Activated CD8-positive, alpha-beta memory T cell treated with anti-CD3 and anti-CD28 coated beads, Interleukin-2, amount 50 U/mL, for 24 hours (primary cell): ENCODE measurements around the gene SRC.

Experiments used
- DNase-seq: peaks from one replicate; pipeline ENCODE4 v3.0.0-alpha.2; 2020; ENCODE audit errors: extremely low read depth

SRC gene

GRCh38 chr20:37350649-37351574 is 5.0 kb downstream of the SRC start:
- no peak for DNase-seq

- DNase-seq, result no peak
Measured at GRCh38 chr20:37351689-37352607, 6.0 kb downstream of the SRC start.

GRCh38 chr20:37352608-37352980 is 6.7 kb downstream of the SRC start:
- DNase-seq, result no peak

GRCh38 chr20:37353285-37353849 is 7.4 kb downstream of the SRC start:
- no peak for DNase-seq

GRCh38 chr20:37354210-37355195 is 8.6 kb downstream of the SRC start:
- no peak for DNase-seq

- no peak for DNase-seq
Measured at GRCh38 chr20:37355252-37356180, 9.6 kb downstream of the SRC start.

GRCh38 chr20:37356387-37356786 is 10.4 kb downstream of the SRC start:
- no peak for DNase-seq

- no peak for DNase-seq
Measured at GRCh38 chr20:37356961-37357371, 11.0 kb downstream of the SRC start.

- DNase-seq, result no peak
Measured at GRCh38 chr20:37357481-37358365, 11.8 kb downstream of the SRC start.

- DNase-seq, result no peak
Measured at GRCh38 chr20:37358366-37359150, 12.6 kb downstream of the SRC start.

GRCh38 chr20:37359331-37359730 is 13.4 kb downstream of the SRC start:
- DNase-seq, result no peak

GRCh38 chr20:37359836-37360235 is 13.9 kb downstream of the SRC start:
- DNase-seq, result no peak

- DNase-seq, result no peak
Measured at GRCh38 chr20:37360391-37361115, 14.6 kb downstream of the SRC start.

- DNase-seq, result no peak
Measured at GRCh38 chr20:37361336-37361735, 15.4 kb downstream of the SRC start.

- DNase-seq, result no peak
Measured at GRCh38 chr20:37362231-37362792, 16.4 kb downstream of the SRC start.

GRCh38 chr20:37362821-37363220 is 16.9 kb downstream of the SRC start:
- no peak for DNase-seq
